Ovary (tissue), 3 donors: Measurements from ENCODE around the gene GRK4.

ENCODE experiments used
- CTCF ChIP-seq, 3 donors: fragments of 450-650 bp in 2 of 3; fragments of 200-600 bp in 1 of 3; IDR thresholded peaks; one replicate each; pipeline versions ENCODE4 v1.5.1 to v1.8.0; 2016 to 2022; ENCODE audit warnings: antibody characterized with exemption in 3 of 3, mild to moderate bottlenecking in 1 of 3
- POLR2A ChIP-seq: fragments of 450-650 bp; IDR thresholded peaks from one replicate; pipeline ENCODE4 v1.6.1; 2017; ENCODE audit warnings: antibody characterized with exemption, mild to moderate bottlenecking, moderate library complexity
- donor health status: DM: no; HTN: no; CAD: no.

GRCh38 chr4:2937986-2938385 lies 25.4 kb upstream of the GRK4 start:
- TF ChIP-seq CTCF (IDR thresholded peaks at IDR 0.05) (no peak), POLR2A (no peak)
